NCI-H226 (cell line): Measurements from ENCODE around the gene ASPHD1.
"Not testable (repeated sequence)": the region's sequence is repeated elsewhere in the genome, so short reads cannot be mapped to it uniquely, and the experiment has no call there.

Experiments used
- DNase-seq: peaks from one replicate; pipeline ENCODE4 v3.0.0-alpha.2; 2015

The ASPHD1 gene

GRCh38 chr16:29909851-29910250 lies 9.6 kb downstream of the ASPHD1 start:
- DNase-seq = not testable (repeated sequence)

GRCh38 chr16:29910819-29911675 lies 10.8 kb downstream of the ASPHD1 start:
- DNase-seq = no peak

GRCh38 chr16:29911676-29912010 lies 11.4 kb downstream of the ASPHD1 start:
- no peak for DNase-seq

GRCh38 chr16:29912087-29912486 lies 11.8 kb downstream of the ASPHD1 start:
- DNase-seq = no peak

- no peak for DNase-seq
Observed at GRCh38 chr16:29913514-29913913, 13.2 kb downstream of the ASPHD1 start.

- DNase-seq = peak; percentile 45
Observed at GRCh38 chr16:29915590-29916247, 15.4 kb downstream of the ASPHD1 start.

- no peak for DNase-seq
Observed at GRCh38 chr16:29916979-29917378, 16.7 kb downstream of the ASPHD1 start.

- no peak for DNase-seq
Observed at GRCh38 chr16:29920288-29921033, 20.2 kb downstream of the ASPHD1 start.

- DNase-seq = no peak
Observed at GRCh38 chr16:29921034-29921385, 20.7 kb downstream of the ASPHD1 start.

- no peak for DNase-seq
Observed at GRCh38 chr16:29922326-29922725, 22.0 kb downstream of the ASPHD1 start.

- DNase-seq = no peak
Observed at GRCh38 chr16:29922986-29923501, 22.8 kb downstream of the ASPHD1 start.

GRCh38 chr16:29925105-29925756 lies 24.9 kb downstream of the ASPHD1 start:
- no peak for DNase-seq

- DNase-seq = peak; percentile 64
Observed at GRCh38 chr16:29925781-29926710, 25.8 kb downstream of the ASPHD1 start, which contains the start of gene KCTD13. Gene KCTD13 (minus strand): TSS chr16:29926226. CDS start chr16:29926033, 193 bp downstream.

- DNase-seq = no peak
Observed at GRCh38 chr16:29926711-29927052, 26.4 kb downstream of the ASPHD1 start.

- no peak for DNase-seq
Observed at GRCh38 chr16:29927070-29927905, 27.0 kb downstream of the ASPHD1 start.

GRCh38 chr16:29931750-29932149 lies 31.5 kb downstream of the ASPHD1 start:
- DNase-seq = not testable (repeated sequence)

- DNase-seq = no peak
Observed at GRCh38 chr16:29940656-29941055, 40.4 kb downstream of the ASPHD1 start.

- peak; percentile 98 for DNase-seq
Observed at GRCh38 chr16:29943846-29944799, 43.8 kb downstream of the ASPHD1 start.

GRCh38 chr16:29947897-29948296 lies 47.6 kb downstream of the ASPHD1 start:
- no peak for DNase-seq
